Activated CD8-positive, alpha-beta memory T cell treated with anti-CD3 and anti-CD28 coated beads, Interleukin-2, amount 50 U/mL, for 24 hours (primary cell): ENCODE measurements around the gene MAP3K20.

Experiments
- DNase-seq: peaks from one replicate; pipeline ENCODE4 v3.0.0-alpha.2; 2020; ENCODE audit errors: extremely low read depth

MAP3K20 gene

DNA sequence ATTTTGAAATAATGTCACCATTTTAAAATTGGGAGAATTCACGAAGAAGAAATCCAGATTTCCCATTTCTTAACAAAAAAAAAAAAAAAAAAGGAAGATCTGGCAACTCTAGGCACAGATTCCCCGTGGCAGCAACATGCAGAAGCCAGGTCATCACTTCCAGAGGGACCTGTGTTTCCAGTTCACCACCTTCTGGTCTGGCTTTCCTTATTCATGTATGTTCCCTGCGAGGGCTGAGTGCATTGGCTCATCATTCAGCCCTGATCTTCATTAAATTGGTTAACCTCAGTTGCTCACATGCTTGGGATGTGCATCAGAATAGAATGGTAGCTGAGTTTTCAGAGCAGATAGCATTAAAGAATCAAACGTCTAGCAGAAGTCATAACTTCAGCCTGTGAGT lies 25.0 kb upstream of the MAP3K20 start:
- DNase-seq: no peak

DNA sequence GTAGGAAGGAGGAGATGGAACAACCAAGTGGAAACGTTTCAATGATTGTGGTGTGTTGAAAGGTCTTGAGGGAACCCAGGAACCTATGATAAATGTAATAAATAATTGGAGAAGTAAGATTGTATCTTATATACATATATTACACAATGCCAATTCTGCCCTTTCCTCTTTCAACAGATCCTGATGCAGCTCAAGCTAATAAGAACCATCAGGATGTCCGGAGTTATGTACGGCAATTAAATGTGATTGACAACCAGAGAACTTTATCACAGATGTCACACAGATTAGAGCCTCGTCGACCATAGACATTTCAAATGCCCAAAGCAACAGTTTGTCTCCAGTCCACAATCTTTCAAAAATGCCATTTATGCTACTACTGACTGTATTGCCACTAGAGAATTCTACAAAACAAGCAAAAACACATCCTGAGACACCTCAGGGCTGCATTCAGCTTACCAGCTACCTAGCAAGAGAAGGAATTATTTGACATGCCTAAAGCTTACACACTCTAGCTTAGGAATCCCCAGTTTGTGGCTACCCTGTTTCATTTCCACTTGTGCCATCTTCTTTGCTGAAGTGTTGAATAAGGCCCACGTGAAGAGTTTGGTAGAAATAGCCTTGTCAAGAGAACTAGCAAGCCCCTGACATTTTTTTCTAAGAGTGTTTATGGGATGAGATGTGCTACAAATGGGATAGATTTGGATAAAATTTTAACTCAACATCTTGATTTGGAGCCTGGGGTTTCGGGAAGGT lies 24.0 kb upstream of the MAP3K20 start:
- no peak for DNase-seq

DNA sequence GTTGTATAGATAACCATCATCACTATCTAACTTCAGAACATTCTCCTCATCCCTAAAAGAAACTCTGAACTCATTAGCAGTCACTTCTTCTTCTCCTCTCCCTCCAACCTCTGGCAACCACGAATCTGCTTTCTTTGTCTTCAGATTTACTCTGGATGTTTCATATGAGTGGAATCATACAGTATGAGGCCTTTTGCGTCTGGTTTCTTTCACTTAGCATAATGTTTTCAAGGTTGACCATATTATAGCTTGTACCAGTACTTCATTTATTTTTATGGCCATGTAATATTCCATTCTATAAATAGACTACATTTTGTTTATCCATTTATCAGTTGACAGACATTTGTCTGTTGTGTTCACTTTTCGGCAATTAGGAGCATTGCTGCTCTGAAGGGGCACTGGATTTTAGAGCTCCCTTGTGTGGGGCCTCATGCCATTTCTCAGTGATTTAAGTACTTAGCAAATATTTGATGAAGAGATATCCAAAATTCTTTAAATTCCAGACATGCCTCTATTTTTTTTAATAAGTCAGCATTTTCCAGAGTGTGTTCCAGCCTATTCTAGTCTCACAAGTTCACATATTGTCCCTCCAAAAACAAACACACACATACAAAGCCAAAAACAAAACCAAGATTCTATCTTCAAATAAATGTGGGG lies 22.5 kb upstream of the MAP3K20 start:
- DNase-seq: no peak

DNA sequence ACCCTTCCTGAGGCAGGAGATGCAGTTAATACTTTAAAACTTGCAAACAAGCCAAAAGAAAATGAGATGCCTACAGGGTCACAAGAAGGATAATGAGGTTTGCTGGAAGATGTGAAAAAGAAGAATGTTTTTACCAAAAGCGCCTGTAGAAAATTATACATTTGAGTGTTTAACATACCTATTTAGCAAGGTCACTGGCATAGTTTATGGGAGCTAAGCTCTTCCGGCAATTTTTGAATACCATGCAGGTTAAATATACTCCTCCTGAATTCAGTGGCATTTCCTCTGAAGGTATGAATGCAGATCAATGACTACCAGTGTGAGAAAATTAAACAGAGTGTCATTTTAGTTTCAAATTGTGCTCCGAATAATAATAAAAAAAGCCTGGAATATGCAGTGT lies 21.2 kb upstream of the MAP3K20 start:
- DNase-seq: no peak

DNA sequence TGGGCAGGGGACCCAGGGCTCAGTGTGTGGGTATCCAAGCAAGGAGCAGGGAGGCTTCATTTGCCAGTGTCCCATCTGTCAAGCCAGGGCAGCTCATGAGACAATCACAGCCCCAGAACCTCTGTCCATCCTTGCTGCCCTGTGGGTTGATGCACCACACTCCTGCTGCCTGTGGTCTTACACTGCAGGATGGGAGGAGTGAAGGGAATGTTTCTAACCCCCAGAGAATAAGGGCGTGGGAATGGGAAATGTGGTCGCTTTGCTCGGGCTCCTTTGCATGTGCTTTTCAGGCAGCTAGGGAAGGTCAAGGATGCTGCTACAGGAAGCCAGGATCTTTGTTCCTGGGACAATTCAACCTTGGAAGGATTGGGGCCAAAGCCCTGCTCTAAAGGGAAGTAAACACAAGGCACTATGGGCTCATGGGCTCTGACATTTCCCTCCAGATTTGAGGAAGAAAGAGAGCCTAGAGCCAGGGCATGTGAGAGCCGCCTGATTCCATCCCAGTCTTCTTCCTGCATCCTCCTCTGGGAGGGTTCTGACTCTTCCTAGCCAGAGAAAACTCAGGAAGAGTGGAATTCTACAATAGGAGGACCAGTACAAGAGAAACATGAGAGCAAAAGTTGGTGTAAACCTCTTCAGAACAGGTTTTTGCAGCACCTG lies 18.8 kb upstream of the MAP3K20 start:
- DNase-seq: no peak

DNA sequence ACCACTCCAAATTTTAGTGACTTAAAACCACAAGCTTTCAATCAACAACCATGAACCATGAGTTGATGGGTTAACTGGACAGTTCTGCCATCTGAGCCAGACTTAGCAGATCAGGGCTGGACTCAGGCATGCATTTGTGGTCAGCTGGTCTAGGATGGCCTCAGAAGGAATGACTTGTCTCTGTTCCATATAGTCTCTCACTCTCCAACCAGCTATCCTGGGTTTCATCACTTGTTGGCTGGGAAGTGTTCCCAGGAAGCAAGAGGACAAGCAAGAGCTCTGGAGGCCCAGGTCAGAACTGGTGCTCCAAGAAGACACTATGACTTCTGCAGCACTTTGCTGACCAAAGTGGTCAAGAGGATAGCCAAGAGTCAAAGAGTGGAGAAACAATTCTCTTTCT lies 17.5 kb upstream of the MAP3K20 start:
- no peak for DNase-seq

DNA sequence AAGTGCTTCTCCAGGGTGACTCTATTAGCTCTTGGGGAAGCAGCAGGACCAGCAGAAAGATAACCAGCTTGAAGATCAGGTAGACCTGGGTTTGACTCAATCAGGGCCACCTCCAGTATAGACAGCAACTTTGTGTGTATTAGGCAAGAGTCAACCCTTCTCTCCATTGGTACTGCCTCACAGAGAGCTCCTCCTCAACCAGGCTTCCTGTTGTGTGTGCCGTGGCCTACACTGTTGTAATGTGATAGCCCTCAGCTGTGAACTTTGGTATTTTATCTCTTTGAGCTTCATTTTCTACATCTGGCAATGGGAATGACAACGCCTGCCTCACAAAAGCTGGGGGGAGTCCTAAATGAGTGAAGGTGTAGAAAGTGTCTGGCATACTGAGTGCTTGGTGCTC lies 17.0 kb upstream of the MAP3K20 start:
- no peak for DNase-seq

DNA sequence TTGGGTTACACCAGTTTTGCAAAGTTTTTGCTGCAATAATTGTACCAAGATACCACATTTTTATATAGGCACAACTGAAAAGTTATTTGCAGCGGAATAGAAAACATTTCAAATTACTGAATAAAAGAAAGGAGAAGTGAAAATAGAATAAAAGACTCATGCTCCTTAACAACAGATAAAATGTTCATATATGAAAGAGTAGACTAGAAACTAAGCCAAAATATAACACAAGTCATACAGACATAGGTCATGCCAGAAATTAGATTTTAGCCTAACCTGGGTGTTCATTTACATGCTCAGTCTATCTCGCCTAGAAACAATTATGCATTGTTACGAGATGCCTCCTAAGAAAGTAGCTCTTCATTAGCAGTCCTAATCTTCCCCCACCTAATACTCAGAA lies 16.4 kb upstream of the MAP3K20 start:
- DNase-seq: no peak

DNA sequence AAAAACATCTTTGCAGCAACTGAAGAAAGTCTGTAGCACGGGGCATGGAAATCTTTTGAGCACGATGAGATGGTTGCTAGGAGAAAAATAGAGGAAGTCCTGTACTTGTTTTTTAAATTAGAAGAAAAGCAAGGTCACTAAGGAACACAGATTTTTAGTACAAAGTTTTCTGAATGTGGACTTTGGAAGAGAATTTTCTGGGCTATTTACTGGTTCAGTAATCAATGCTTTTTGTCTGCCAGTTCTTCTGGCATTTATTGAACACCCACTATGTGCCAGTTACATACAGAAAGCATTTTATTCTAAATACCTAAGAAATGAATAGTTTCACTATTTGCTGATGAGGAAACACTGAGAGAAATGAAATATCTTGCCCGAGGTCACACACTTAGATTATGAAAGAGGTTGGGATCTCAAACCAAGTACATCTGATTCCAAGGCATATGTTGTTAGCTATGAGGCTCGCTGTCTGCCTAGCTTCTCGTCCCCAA lies 15.6 kb upstream of the MAP3K20 start:
- no peak for DNase-seq

DNA sequence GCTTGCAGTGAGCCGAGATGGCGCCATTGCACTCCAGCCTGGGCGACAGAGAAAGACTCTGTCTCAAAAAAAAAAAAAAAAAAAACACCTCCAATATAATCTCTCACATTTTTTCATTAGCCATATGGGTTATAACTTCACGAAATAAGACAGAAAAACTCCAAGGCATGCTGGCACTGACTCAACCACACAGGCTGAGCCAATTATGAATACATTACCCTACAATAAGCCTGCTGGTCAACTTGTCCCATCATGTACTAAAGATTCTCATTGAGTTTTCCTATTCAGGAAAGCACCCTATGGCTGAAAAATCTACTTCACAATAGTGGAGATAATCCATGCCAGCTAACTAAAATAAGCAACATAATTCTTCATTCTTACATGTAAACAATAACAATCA lies 12.8 kb upstream of the MAP3K20 start:
- no peak for DNase-seq

DNA sequence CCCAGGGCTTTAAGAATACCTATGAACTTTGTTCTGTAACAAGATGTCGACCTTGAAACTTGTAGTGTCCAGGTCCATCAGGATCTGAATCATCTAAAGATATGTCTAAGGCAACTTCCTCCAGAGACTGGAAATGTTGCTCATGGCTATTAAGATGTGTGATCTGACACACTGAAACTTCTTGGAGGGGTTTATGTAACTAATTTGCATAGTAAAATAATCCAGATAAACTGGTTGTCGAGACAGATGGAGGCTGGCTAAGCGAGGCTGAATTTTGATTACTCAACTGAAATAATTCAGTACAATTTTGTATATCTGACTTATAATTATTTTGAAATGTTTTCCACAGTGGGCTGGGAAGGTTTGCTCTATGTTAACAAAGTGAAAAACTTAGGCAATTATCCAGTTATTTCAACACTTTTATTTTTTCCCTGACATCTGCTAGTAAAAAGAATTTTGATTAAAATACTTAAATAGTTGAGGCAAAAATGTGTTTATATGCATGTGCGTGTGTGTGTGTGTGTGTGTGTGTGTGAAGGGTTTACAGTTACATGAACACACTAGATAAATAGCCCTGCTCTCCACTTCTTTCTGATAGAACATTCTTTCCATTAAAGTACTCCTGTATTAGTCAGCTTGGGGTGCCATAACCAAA lies 11.4 kb upstream of the MAP3K20 start:
- DNase-seq: no peak

DNA sequence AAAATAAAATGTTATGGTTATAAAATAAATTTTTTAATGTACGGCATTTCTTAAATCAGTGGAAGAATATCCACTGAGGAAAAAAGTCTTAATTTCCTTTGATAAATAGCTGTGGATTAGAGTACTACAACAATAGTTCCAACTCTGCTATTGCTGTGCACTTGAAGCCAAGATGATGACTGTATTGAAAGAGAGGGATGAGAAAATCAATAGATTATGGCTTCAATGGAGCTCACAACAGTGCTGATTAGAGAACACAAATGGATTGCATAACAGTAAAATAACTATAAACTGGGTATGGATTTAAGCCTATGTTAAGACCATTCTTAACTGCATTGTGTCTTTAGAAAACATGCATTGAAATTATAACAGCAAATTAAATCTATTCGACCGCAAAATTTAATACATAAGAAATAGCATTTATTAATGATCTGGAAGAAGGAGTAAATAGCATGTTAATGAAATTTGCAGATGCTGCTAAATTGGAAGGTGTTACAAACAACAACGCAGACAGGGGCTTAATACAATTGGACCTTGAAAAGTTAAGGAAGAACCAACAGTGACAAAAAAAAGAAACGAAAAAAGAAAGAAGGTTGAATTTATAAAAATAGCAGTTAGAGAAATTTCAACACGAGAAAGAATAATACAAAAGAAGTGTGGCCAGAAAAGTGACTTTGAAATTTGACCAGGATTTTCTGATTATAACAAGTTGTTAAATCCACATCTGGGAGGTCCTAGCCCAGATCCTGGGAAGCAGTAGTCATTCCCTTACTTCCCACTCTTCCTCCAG lies 8.6 kb upstream of the MAP3K20 start:
- DNase-seq: no peak

DNA sequence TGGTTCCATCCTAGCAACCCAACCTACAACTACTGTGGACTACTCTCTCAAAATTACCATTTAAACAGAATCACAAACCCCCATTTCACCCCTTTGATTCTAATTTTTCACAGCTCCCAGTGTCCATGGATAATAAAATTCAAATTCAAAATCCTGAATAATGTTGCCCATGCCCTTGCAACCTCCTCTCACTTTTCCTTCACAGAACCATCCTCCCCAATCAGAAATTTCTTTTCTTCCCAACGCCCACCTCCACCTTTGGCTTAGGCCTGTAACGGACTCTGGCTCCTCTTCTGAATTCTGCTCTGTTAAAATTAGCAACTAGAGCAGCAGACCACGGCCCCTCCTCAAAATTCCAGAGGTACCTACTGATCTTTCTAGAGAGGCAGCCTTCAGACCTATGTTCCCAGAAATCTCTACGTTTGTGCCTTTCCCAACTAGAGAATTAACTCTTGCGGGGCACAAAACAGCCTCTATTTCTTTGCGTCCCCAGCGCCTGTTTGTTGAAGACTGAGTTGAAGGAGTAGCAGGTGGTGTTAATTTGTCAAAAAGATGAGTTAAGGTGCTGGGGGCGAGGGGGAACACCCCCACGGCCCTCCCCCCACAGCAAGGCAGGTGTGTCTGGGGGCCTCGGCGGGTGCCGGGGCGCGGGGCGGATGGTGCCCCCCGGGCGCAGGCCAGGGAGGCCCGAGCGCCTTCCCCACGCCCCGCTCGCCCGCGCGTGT lies 428 bp upstream of the MAP3K20 start:
- no peak for DNase-seq

DNA sequence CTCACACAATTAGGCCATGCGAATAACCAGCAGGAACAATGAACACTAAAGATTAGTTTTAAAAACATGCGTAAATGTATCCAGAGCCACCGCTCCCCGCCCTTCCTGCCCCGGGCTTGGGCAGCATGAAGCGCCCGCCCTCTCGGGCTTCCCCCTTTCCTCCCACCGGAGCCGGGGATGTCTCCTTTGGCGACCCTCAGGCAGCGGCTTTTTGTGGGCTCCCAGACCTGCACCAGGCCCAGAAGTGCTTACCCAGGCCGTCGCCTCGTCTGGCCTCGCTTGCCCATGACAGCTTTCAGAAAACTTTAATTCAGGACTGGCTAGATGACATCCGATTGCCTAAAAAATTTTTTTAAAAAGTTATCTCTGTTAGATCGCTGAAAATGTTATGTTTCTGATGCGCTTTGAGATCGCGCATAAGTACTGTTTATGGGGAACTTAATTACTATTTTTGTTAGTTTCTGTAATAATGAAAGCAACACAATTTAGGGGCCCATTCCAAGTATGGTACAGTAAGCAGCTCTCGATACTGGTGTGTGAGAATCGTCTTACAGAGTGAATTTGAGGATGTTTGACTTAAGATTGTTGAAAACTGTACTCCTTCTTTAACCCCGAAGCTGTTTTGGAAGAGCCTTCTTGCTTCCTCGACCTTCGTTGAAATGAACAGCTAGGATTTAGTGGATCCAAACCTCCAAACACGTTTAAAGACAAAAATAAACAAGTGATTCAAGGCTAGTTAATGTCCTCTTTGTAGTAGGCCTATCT lies 1.1 kb downstream of the MAP3K20 start:
- no peak for DNase-seq

DNA sequence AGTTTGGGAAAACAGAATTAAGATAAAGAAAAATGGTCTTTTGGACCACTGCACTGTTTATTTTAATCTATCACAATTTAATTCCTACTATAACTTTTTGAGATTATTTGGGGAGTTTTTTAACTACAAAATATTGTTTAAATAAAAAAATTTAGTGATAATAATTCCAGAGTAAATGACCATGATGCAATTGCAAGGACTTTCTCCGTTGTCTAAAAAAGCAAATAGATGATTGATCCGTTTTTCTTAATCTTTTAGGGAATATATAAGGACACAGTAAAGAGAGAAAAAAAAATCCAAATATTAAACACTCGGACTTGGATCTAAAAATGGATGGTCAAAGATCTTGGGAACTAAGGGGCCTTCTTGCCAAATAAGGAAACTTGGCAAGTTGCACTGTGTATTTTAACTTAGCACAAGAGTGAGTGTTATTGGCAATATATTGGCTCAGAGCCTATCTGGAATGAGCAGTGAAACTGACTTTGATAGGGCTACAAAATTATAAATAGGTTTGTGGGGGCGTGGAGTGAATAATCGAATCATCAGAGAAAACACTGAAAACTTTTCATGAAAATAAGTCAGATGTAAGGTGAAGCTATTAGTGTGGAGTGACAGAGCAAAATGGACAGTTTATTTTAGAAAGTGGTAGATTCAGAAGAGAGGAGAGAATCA lies 2.0 kb downstream of the MAP3K20 start:
- no peak for DNase-seq

DNA sequence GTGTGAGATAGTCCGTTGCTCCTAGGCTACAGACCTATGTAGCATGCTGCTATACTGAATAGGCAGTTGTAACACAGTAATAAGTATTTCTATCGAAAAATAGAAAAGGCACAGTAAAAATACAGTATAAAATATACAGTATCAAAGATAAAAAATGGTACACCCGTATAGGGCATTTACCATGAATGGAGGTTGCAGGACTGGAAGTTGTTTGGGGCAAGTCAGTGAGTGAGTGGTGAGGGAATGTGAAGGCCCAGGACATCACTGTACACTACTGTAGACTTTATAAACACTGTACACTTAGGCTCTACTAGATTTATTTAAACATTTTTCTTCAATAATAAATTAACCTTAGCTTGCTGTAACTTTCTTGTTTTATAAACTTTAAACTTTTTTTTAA lies 3.5 kb downstream of the MAP3K20 start:
- DNase-seq: no peak

DNA sequence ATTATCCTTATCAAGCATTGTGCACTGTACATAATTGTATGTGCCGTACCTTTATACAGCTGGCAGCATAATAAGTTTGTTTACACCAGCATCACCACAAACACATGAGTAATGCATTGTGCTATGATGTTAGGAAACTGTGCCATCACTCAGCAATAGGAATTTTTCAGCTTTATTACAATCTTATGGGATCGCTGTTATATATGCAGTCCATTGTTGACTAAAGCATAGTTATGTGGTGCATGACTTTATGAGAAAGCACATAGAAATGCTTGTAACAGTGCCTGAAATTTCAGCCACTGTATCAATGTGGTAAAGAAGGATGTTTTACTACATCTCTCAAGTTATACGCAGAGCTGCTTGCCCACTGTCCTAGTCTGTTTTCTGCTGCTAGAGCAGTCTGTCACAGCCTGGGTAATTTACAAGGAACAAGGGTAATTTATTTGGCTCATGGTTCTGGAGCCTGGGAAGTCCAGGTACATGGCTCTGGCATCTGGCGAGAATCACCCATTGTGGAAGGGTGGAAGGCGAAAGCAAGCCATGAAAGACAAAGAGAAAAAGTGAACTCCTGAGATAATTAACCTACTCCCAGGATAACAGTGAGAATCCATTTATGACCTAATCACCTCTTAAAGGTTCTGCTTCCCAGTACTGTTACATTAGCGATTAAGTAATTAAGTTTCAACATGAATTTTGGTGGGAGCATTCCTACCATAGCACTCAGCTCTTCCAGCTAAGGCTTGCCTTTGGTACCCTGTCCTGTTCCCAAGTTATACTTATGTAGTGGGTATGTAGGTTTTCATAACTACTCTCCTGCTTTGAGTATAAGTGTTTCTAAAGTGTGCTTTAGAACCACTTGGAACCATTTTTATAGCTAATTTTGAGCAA lies 4.6 kb downstream of the MAP3K20 start:
- DNase-seq: no peak

DNA sequence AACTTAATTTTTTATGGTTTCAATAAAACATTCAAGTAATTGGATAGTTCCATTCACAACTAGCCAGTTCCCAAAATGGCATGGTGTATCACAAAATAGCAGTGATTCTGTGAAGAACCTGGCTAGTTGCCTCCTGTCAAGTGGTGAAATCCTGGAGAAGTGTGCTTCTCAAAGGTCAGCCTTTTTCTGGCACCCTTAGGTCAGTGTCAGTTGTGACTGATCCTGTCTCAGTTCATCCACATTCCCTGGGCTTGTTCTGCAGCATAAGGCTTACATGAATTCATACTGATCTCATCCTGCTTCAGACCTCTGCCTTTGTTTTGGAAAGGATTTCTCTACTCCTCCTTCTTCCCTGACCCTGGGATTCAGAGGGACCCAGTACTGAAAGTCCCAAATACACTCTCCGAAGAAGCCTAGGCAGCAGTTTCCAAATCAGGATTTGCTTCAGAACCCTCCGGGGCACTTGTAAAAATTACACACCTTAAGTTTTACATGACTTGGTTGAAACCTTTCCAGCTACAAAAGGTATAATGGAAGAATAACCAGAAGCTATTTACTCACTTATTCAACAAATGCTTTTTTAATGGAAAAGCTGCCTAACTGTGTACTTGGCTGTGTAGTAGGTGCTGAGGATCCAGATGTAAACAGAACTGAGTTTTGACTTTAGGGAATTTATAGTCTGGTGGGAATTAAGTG lies 11.0 kb downstream of the MAP3K20 start:
- DNase-seq: no peak
